Testis (tissue), 3 donors: ENCODE data around the gene SLC22A23. TPM values are rescaled to one million over a fixed set of nuclear protein-coding genes. Genes with fewer than 3 reads are reported as not detected.

Experiments used
- DNase-seq: peaks from one replicate; pipeline ENCODE4 v3.0.0-alpha.2; 2019
- H3K27ac ChIP-seq, 2 donors: fragments of 200-600 bp; sonication (generic); one replicate each; pipeline ENCODE4 v1.5.1; 2019
- H3K27me3 ChIP-seq: fragments of 200-600 bp; sonication (generic); one replicate; pipeline ENCODE4 v1.5.1; 2019
- H3K36me3 ChIP-seq: fragments of 200-600 bp; sonication (generic); one replicate; pipeline ENCODE4 v1.5.1; 2017; ENCODE audit warnings: low read depth; ENCODE audit errors: missing control alignments
- H3K4me1 ChIP-seq: fragments of 200-600 bp; sonication (generic); one replicate; pipeline ENCODE4 v1.5.1; 2019
- H3K4me3 ChIP-seq, 2 donors: fragments of 200-600 bp; sonication (generic); one replicate each; pipeline ENCODE4 v1.5.1; 2017 to 2019
- H3K9me3 ChIP-seq: fragments of 200-600 bp; sonication (generic); one replicate; pipeline ENCODE4 v1.5.1; 2017
- POLR2A ChIP-seq: fragments of 450-650 bp; IDR thresholded peaks from one replicate; pipeline ENCODE4 v1.6.1; 2017; ENCODE audit warnings: antibody characterized with exemption, mild to moderate bottlenecking, moderate library complexity
- WGBS, 2 donors: methylation state at CpG; one replicate each; pipeline ENCODE4 v1.1.5; 2018; 5-methylcytosine and 5-hydroxymethylcytosine counted together
- intact Hi-C: fragments of 100-400 bp; cut with DNase I; formaldehyde crosslinking; loops from one replicate; pipeline ENCODE4 v1.15.1; 2023; ENCODE audit warnings: low total_unique reads
- polyA plus RNA-seq: library from polyadenylated mRNA; stranded (reverse); fragments of 350-450 nt; fragmentation: Illumina TruSeq; extraction: RNeasy Lipid Tissue Mini Kit (QIAGEN cat#74804); gene quantifications from one replicate; pipeline ENCODE4 v1.2.3, GENCODE V29; 2014; ENCODE audit warnings: low read depth, low replicate concordance; ENCODE audit not compliant: insufficient read depth
- total RNA-seq, 2 donors: library from RNA; depleted of rRNA; stranded (reverse); fragments of >200 nt; gene quantifications; one replicate each; pipeline ENCODE4 v1.2.3, GENCODE V29; 2016
- TF ChIP-seq, protein P1 (sequence below), 3 experiments: fragments of 450-650 bp in 2 of 3; fragments of 200-600 bp in 1 of 3; sonication (generic) in 1 of 3; IDR thresholded peaks; one replicate each; pipeline ENCODE4 v1.5.1; 2016 to 2019; ENCODE audit warnings: antibody characterized with exemption in 3 of 3, mild to moderate bottlenecking in 2 of 3, moderate library complexity in 1 of 3

The SLC22A23 gene
- total and polyA plus RNA-seq, 3 donors from 2014 or later, result 9.0 to 20.9 (median 14.9) TPM

DNA sequence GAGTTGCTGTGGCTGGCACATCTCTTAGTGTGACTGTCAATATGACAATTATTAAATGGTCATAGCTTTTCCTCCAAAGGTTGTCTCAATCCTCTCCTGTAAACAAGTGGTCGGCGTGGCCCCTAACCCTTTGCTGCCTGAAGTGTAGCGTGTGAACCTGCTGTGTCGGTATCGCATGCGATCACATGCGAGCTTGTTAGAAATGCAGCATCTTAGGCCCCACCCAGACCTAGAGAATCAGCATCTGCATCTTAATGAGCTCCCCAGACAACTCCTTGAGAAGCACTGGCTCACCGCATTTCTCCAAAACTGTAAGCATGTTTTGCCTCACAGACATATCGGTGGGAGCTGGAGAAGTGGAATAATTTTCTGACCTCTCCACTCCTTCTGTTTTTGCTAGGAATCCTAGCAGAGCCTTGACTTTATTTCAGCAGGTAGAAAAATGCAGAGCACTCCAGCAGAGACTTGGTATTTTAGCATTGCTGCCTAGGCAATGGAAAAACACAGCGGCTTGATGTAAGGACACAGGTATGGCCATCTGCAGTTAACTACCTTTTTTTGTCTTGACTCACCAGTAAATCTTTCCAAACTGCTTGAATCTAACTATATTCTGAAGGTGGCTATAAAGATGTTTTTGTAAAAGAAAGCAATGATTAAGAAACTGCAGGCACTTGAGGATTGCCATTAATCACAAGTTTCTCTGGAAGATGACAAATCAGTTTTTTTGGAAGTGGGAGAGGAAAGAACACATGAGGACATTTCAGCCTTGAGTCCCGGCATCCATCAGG lies 130.5 kb downstream of the SLC22A23 start:
- Histone ChIP-seq H3K4me3 (no peak overlapping the region), H3K9me3 (no peaks in the 10 kb centered on the region), H3K27me3 (no peaks in the 10 kb centered on the region), H3K4me1 (no peaks in the 10 kb centered on the region), H3K27ac (no peak overlapping the region), H3K36me3 (no peaks in the 10 kb centered on the region)
- WGBS, 2 donors, result 89 to 90% methylated on average over 11 of the region's 11 CpGs
- no peak for TF ChIP-seq POLR2A
- TF ChIP-seq, protein P1, sequence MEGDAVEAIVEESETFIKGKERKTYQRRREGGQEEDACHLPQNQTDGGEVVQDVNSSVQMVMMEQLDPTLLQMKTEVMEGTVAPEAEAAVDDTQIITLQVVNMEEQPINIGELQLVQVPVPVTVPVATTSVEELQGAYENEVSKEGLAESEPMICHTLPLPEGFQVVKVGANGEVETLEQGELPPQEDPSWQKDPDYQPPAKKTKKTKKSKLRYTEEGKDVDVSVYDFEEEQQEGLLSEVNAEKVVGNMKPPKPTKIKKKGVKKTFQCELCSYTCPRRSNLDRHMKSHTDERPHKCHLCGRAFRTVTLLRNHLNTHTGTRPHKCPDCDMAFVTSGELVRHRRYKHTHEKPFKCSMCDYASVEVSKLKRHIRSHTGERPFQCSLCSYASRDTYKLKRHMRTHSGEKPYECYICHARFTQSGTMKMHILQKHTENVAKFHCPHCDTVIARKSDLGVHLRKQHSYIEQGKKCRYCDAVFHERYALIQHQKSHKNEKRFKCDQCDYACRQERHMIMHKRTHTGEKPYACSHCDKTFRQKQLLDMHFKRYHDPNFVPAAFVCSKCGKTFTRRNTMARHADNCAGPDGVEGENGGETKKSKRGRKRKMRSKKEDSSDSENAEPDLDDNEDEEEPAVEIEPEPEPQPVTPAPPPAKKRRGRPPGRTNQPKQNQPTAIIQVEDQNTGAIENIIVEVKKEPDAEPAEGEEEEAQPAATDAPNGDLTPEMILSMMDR (IDR thresholded peaks at IDR 0.05), result no peak
- intact Hi-C loops, result no loop called here
- no peak for DNase-seq

DNA sequence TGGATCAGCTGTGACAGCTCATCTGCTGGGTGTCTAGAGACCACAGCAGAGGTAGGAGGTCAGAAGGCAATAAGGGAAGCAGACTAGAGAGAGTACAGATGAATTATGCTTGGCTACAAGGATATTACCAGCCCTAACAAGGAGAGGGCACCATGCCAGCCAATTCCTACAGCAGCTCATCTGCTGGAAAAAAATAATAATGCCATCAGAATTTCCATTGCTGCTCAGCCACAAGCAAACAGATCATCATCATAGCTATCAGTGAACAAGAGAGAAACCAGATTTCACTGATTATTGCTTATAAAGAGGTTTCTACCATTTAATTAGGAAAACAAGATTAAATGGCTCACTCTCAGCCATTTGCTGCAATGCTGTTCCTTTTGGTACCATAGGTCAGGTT lies 131.6 kb downstream of the SLC22A23 start:
- Histone ChIP-seq H3K4me1 (no peaks in the 10 kb centered on the region), H3K27me3 (no peaks in the 10 kb centered on the region), H3K9me3 (no peaks in the 10 kb centered on the region), H3K27ac (no peak overlapping the region), H3K36me3 (no peaks in the 10 kb centered on the region), H3K4me3 (no peak overlapping the region)
- intact Hi-C loops, result no loop called here
- no peak for TF ChIP-seq POLR2A
- TF ChIP-seq, protein P1 (IDR thresholded peaks at IDR 0.05), result no peak
- DNase-seq, result no peak

DNA sequence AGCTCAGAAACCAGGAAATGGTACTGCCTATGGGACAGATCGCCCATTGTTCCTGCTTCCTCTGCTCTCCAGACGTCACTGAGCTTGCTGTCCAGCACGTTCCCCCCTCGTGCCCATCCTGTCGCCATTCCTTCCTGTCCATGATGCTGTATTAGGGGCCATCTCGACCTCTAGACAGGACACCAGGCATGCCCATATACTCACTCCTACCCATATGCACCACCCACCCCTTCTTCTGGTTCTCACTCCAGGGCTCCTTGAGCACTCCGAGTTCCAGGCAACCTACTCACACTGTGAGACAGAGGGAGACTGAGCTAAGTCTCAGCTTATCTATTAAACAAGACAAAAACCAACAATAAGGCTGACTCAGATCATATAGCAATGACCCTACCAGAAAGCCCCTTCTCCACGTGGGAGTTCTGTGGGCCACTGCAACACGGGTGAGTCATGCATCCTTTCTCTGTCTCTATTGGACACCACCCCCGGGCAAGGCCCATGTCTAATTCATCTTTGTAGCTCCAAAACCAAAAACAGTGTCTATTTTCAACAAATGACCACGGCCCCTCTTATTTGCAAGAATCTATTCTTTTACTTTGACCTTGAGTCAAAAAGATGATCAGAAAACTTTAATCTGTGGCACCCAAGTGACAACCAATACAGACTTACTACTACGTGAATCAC lies 132.4 kb downstream of the SLC22A23 start:
- no peak for TF ChIP-seq POLR2A
- TF ChIP-seq, protein P1 (IDR thresholded peaks at IDR 0.05), result no peak
- no peaks in the 10 kb centered on the region for H3K9me3 ChIP-seq
- intact Hi-C loops, result no loop called here
- H3K4me3 ChIP-seq, result no peak overlapping the region
- no peaks in the 10 kb centered on the region for H3K27me3 ChIP-seq
- no peaks in the 10 kb centered on the region for H3K4me1 ChIP-seq
- H3K36me3 ChIP-seq, result no peaks in the 10 kb centered on the region
- WGBS, 2 donors, result 72 to 75% methylated on average over 8 to 12 of the region's 12 CpGs
- H3K27ac ChIP-seq, result no peak overlapping the region
- DNase-seq, result no peak

DNA sequence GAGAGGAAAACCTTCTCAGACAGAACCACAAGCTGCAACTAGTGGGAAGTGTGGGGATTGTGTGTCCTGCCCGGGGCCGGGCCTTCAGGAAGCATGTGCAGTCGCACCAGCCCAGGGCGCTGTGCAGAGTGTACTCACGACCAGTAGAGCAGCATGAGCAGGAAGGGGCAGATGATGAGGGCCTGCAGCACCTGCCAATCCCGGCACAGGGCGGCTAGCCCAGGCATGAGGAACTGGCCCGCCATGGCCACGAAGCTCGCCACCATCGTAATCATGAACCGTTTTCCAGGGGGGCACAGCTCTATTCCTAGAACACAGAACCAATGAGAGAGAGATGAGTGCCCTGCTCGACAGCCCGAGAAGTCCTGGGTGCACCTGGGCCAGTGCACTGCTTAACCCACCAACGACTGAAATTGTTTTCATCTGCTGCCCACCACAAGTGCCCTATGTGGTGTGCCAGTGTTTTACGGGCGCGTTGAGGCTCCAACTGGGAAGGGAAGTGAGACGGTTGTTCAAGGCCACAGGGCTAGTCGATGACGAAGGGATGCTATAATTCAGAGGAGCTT lies 133.1 kb downstream of the SLC22A23 start:
- no peak for DNase-seq
- H3K27me3 ChIP-seq, result no peaks in the 10 kb centered on the region
- H3K9me3 ChIP-seq, result no peaks in the 10 kb centered on the region
- 84 to 86% methylated on average over 19 to 21 of the region's 21 CpGs for WGBS, 2 donors
- H3K4me3 ChIP-seq, result no peak overlapping the region
- no peaks in the 10 kb centered on the region for H3K4me1 ChIP-seq
- TF ChIP-seq, protein P1 (IDR thresholded peaks at IDR 0.05), result no peak
- no peak for TF ChIP-seq POLR2A
- no peak overlapping the region for H3K27ac ChIP-seq
- H3K36me3 ChIP-seq, result no peaks in the 10 kb centered on the region
- intact Hi-C loops, result no loop called here
